Stimulated activated CD4-positive, alpha-beta T cell treated with anti-CD3 and anti-CD28 coated beads, Interleukin-15, amount 100 ng/mL, for 24 hours (primary cell): ENCODE results near the gene IL3.

ENCODE experiments used
- DNase-seq: peaks from one replicate; pipeline ENCODE4 v3.0.0-alpha.2; 2020

Gene IL3

GRCh38 chr5:132060501-132061161 is at the start of gene IL3:
TSS of gene IL3 (plus strand) at chr5:132060655. CDS start at chr5:132060707, 52 bp downstream.
- DNase-seq, result no peak

GRCh38 chr5:132010989-132011621 is 49.4 kb upstream of the IL3 start:
- peak; percentile 20 for DNase-seq

- peak; percentile 47 for DNase-seq
Measured at GRCh38 chr5:132011622-132012343, 48.7 kb upstream of the IL3 start, which contains the start of gene ACSL6. TSS of gene ACSL6 (minus strand) at chr5:132011658. CDS start at chr5:132011553, 105 bp downstream.

- DNase-seq, result peak; percentile 37
Measured at GRCh38 chr5:132012371-132013005, 48.0 kb upstream of the IL3 start.

- peak; percentile 0 for DNase-seq
Measured at GRCh38 chr5:132013006-132013689, 47.3 kb upstream of the IL3 start.

GRCh38 chr5:132013711-132014110 is 46.7 kb upstream of the IL3 start:
- DNase-seq, result no peak

- no peak for DNase-seq
Measured at GRCh38 chr5:132016721-132017250, 43.7 kb upstream of the IL3 start.

- DNase-seq, result no peak
Measured at GRCh38 chr5:132017316-132017715, 43.1 kb upstream of the IL3 start.

- DNase-seq, result no peak
Measured at GRCh38 chr5:132017738-132018625, 42.5 kb upstream of the IL3 start.

- DNase-seq, result no peak
Measured at GRCh38 chr5:132019337-132019736, 41.1 kb upstream of the IL3 start.

- peak; percentile 84 for DNase-seq
Measured at GRCh38 chr5:132019857-132020555, 40.4 kb upstream of the IL3 start.

GRCh38 chr5:132020568-132021339 is 39.7 kb upstream of the IL3 start:
- no peak for DNase-seq

- no peak for DNase-seq
Measured at GRCh38 chr5:132021654-132022053, 38.8 kb upstream of the IL3 start.

GRCh38 chr5:132022737-132023136 is 37.7 kb upstream of the IL3 start:
- DNase-seq, result peak; percentile 77

GRCh38 chr5:132023258-132024116 is 37.0 kb upstream of the IL3 start:
- DNase-seq, result no peak

GRCh38 chr5:132024117-132024435 is 36.4 kb upstream of the IL3 start:
- DNase-seq, result no peak

- no peak for DNase-seq
Measured at GRCh38 chr5:132024789-132025402, 35.6 kb upstream of the IL3 start.

- no peak for DNase-seq
Measured at GRCh38 chr5:132025403-132025971, 35.0 kb upstream of the IL3 start.
